HG03558 (cell line): ENCODE results near the gene RNF114.
"Not testable (repeated sequence)": the region's sequence is repeated elsewhere in the genome, so short reads cannot be mapped to it uniquely, and the experiment has no call there.

Source experiments
- ATAC-seq: cut with Tn5 transposase; IDR thresholded peaks from one replicate; pipeline ENCODE4 v1.9.1; 2021; ENCODE audit warnings: moderate number of reproducible peaks; ENCODE audit not compliant: unreplicated experiment; ENCODE audit errors: extremely low read depth

The RNF114 gene

DNA sequence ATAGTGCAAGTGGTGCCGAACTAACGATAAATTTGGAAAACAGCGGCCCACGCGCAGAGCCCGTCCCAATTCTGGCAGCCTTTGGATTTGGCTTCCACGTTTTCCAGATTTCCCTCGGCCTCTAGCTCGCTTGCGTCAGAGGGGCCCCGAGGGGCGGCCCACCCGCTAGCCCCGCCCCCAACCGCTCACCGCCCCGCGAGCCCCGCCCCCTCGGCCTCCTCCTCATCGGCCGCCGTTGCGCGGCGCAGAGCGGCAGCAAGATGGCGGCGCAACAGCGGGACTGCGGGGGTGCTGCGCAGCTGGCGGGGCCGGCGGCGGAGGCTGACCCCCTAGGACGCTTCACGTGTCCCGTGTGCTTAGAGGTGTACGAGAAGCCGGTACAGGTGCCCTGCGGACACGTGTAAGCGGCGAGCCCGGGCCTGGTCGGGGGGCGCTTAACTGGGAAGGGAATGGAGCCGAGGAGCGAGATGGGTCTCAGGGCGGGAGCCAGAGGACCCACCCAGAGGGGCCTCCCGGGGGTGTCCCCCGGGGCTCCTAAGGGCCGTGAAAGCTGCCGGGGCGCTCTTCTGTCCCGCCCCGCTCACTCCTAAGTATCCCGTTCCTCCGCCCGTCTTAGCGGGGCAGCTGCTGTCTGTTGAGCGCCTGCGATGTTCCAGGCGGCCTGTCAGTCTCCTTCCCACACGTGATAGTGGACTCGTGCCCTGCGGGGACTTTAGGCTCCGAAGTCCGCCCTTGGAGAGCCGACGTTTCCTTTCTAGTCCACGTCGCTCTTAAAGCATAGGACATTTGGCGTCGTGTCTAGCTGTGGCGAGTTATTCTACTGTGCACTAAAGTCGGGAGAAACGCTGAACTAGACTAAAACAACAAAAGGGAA lies at the start of gene RNF114:
TSS of gene RNF114 (plus strand) at position 245 of the 874 bp plus-strand sequence. CDS start at position 261, 16 bp downstream.
- ATAC-seq, result no peak

DNA sequence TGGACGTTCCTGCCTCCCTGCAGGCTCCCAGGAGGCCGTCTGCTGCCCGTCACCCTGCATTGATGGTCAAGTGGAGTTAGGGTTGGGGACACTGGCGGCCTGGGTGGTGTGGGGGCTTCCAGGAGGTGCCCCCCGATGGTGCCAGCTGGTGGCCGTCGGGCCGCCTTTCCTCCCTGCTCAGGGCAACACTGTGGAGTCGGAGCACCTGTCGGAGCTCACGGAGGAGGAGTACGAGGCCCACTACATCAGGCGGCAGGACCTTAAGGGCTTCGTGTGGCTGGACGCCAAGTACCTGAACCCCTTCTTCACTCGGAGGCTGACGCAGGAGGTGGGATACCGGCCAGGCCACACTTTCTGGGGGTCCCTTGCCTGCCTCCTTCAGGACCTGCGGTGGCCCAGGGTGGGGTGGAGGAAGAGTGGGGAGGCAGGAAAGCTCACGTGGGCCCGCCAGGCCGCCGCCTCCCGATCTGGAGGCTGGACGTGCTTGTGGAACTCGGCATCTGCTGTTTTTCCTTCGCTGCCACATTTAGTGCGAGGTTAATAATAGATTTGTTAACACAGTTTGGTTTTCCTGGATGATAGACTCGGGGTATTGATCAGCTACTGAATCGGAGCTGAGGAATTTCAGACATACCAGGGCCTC lies 49.5 kb upstream of the RNF114 start:
- ATAC-seq, result no peak

- ATAC-seq, result no peak
Measured at GRCh38 chr20:49887251-49888211, 48.7 kb upstream of the RNF114 start.

DNA sequence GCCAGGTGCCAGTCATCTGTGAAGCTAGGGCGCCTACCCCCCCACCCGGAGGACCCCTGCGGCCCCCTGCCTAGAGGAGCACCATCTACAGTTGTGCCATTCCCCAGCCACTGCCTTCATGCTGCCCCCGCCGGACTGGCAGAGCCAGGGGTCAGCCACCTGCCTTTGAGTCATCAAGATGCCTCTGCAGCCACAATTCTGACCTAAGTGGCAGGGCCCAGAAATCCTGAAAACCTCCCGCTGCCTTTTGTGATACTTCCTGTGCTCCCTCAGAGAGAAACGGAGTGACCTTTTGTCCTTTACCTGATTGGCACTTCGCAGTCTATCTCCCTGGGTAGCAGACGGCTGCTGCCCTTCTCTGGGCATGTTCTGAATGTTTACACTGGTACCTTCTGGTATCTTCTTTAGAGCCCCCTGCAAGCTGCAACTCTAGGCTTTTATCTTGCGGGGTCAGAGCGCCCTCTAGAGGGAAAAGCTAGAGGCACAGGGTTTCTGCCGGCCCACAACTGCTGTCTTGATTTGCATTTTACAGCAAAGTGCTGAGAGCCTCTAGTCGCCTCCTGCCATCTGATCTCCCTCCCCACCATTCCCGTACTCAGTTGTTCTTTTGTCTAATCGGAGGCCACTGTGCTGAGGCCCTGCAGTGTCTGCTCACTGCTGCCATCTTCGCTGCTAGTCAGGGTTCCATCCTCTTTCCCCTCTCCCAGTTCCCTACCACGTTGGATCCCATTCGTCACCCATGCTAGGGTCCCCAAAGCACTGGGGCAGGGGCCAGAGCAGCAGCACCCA lies 47.8 kb upstream of the RNF114 start:
- no peak for ATAC-seq

- ATAC-seq, result no peak
Measured at GRCh38 chr20:49889001-49889934, 46.9 kb upstream of the RNF114 start.

GRCh38 chr20:49889935-49890333 lies 46.3 kb upstream of the RNF114 start:
- no peak for ATAC-seq

DNA sequence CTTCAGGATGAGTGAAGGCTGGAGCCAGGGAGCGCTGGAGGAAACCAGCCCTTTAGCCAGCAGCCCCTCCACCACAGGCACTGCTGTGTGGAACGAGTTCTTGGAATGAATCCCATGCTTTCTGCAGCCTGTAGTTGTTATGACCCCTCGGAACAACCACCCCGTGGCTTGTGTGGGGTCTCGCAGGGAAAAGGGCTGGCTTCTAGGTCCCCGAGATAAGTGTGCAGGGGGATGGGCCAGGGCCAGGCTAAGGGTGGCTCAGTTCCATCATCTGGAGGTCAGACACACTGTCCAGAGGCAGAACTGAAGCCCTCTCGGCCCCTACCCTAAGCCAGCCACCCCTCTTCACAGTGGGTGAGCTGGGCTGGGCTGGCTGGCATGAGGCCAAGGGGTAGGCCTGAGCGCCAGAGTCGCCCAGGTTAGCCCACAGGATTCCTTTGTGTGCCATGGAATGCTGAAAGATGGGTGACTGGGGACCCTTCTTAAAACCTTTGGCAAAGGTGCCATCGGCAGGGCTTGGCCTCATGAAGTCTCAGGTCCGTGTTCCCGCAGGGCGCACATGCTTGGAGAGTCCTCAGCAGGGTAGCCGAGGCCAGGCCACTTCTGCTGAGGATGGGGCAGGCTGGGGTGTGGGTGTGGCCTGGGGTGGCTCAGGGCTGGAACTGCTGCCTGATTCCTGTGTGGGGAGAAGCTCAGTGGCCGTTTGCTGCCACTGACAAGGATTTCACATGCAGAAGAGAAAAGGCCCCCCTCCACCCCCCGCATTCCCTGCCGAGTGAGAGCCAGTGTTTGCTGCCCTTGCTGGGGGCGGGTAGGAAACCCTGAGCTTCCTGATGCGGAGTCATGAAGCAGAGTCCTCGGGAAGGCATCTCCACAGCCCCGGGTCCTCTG lies 45.5 kb upstream of the RNF114 start:
- no peak for ATAC-seq

DNA sequence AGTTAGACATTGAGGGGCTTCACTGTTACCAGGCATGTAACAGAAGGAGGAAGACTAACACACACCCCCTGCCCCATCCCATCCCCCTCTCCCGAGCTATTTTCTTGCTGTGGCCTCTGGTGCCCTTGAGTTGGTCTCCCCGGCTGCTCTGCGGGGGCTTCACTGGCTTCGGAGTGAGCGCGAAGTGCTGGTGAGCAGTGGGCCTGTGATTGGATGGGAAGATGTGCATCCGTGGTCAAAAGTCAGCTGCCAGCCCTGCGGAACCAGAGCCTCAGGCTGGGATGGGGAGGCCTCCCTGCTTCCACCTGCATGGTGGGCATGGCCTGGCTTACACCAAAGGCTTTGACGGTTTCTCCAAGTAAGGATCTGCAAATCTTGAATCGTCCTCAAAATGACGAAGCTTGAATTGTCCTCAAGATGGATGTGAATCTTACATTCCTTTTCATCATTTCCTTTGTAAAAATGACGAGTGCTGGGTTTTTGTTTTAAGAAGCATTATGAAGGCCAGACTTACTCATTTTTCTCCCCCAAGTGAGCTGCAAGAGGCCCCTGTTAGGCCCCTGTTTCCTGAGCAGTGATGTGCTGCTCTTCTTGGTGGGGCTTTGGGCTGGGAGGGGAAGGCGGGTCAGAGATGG lies 44.6 kb upstream of the RNF114 start:
- no peak for ATAC-seq

GRCh38 chr20:49892260-49892659 lies 43.9 kb upstream of the RNF114 start:
- no peak for ATAC-seq

DNA sequence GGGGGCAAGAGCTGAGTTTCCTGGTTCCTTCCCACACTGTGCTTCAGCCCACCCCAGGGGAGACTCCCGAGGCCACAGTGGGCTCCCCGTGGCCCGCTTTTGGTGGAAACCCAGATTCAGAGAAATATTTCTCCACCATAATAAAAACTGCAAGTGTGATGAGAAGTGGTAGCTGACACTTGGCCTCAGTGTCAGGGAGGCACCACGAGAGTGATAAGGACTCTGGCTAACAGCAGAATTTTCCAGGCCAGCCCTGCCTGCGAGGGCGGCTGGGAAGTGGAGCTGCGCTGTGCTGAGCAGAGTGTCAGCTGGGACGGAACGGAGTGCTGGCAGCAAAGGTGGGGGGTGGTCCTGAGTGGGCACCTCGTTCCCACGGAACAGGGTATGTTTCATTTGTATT lies 43.4 kb upstream of the RNF114 start:
- no peak for ATAC-seq

DNA sequence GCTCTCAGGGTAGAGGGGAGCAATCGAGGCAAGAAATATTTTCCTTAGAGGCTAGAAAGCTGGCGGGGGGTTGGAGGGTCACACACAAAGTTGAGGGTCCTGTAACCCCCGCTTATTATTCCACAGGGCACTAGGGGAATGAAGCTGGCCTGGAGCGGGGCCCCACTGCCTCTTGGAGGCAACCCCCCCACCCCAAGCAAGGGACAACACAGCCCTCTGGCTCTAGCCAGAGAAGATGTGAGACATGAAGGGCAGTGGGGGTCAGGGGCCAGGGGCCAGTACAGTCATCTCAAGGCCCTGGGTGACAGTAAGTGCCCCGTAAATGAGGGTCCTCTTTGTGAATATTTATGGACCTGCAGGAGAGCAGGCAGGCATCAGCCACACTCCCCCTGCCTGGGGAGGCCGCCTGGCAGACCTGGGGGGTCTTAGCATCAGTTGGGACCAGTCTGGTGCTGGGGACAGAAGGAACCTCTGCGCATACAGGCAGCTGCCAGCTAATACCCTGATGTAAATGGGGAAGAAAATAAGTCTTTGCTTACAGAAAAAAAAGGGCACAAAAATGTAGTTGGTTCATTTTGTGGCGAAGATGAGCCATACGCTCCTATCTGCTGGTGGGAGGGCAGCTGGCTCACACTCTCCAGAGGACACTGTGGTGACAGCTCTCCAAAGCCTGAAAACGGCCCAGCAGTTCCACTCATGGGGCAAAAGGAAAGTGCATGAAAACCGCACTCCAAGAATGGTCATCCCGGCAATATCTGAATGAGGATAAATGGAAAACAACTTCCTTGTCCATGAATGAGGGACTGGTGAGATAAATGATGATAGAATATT lies 42.7 kb upstream of the RNF114 start:
- no peak for ATAC-seq

- no peak for ATAC-seq
Measured at GRCh38 chr20:49894073-49894470, 42.1 kb upstream of the RNF114 start.

DNA sequence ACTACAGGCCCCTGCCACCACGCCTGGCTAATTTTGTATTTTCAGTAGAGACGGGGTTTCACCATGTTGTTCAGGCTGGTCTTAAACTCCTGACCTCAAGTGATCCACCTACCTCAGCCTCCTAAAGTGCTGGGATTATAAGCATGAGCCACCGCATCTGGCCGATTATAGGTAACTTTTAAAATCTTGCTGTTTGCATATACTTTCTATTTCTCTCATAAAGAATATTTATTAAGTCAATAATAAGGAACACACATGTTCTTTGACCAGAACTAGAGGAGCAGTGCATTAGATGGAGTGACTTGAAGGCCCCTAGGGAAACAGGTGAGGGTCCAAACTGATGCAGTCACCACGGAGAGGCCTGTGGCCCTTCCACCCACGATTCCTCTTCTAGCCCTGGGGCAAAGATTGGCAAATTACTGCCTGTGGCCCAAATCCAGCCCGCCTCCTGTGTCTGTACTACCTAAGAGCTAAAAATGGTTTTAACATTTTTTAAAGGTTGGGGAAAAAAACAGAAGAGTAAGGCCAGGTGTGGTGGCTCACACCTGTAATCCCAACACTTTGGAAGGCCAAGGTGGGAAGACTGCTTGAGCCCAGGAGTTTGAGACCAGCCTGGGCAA lies 40.6 kb upstream of the RNF114 start:
- ATAC-seq, result not testable (repeated sequence)

DNA sequence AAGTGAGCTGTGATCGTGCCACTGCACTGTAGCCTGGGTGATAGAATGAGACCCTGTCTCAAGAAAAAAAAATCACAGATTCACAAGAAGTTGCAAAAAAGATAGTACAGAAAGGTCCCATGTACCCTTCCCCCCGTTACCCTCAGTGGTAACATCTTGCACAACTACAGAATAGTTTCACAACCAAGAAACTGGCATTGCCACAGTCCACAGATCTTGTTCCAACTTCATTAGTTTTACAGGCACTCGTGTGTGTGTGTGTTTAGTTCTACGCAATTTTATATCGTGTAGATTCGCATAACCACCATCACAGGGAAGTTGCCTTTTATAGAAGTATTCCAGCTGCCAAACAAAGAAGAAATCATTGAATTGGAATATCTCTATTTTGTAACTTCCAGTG lies 40.0 kb upstream of the RNF114 start:
- ATAC-seq, result no peak

GRCh38 chr20:49899541-49900383 lies 36.4 kb upstream of the RNF114 start:
- ATAC-seq, result no peak
